T47D (cell line): ENCODE measurements around the gene ZBTB17.

Experiments used
- DNase-seq, 2 experiments: peaks; one replicate each; pipeline versions ENCODE4 v3.0.0 to v3.0.0-alpha.2; 2011 to 2012; ENCODE audit warnings: low read depth in 1 of 2, low spot score in 1 of 2
- JUND ChIP-seq: IDR thresholded peaks from 2 replicates; pipeline ENCODE4 v1.6.1; 2012; ENCODE audit warnings: low read depth
- in situ Hi-C: cut with HindIII; loops from 2 replicates; pipeline ENCODE4 v1.10.0; 2016; ENCODE audit warnings: low sequenced_read_pairs, low pct_unique_long_range_greater_than_20kb

Gene ZBTB17

DNA sequence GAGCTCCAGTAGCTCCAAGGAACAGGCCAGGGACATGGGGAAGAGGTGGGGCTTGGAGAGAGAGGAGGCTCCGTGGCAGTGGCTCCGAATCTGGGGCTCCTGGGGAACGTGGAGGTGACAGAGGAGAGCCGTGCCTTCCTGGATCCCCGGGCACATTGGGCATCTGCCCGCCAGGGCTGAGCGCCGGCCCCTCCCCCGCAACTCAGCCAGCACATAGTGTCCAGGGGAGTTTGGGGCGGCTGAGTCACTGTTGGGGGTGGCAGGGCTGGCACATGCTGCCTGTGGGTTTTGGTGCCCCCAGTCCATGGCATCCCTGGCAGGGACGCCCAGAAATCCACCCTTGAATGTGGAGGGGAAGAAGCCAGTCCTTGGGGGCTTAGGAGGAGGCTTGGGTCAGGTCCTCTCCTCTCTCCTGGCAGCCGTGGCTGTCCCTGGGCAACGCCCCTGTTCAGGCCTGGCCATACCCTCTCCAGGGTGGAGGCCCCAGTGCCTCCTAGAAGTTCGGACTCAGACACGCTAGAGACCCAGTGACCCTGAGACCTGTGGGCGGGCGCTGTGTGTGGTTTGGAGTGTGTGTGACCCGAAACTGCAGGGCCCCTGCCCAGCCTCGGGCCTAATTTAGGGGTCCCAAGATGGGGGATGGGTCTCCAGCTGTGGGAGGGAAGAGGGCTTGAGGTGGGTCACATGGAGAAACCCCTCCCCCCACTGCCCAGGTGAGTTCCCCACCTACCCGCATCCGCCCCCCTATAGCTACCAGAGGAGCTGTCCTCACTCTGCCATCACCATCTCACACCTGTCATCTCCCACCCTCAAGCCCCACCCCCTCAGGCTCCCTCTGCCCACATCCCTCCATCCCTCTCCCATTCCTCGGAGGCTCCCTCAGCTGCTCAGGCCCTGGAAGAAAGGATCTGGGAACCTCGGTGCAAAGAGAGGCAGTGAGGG is 40.3 kb upstream of the ZBTB17 start:
- DNase-seq: no peak
- TF ChIP-seq JUND: no peak
- in situ Hi-C loops: no loop called here

DNA sequence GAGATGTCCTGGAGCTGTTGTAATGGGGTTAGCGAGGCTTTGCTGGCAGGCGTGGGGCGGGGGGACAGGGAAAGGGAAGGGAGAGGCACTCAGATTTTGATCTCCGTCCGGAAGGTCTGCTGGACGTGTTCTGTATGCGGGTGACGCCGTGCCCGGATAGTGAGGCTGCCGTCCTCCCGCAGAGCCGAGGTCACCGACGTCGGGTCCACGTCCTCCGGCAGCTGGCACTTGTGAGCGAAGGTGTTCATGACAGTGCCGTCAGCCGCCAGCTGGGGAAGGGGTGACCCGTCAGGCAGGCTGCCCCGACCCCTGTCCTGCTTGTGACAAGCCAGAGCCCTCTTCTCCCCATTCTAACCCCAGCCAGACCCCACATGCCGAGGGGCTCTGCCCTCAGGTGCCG is 39.6 kb upstream of the ZBTB17 start:
- DNase-seq: no peak
- in situ Hi-C loops: no loop called here
- TF ChIP-seq JUND: no peak

- DNase-seq: no peak
- no peak for TF ChIP-seq JUND
These were observed 38.9 kb upstream of the ZBTB17 start for GRCh38 chr1:16014509-16015482.

GRCh38 chr1:16013908-16014258 is 38.0 kb upstream of the ZBTB17 start:
- in situ Hi-C loops: no loop called here
- TF ChIP-seq JUND: no peak
- no peak for DNase-seq

More at GRCh38 chr1:16014509-16015482, 38.9 kb upstream of the ZBTB17 start:
- in situ Hi-C loops: no loop called here

DNA sequence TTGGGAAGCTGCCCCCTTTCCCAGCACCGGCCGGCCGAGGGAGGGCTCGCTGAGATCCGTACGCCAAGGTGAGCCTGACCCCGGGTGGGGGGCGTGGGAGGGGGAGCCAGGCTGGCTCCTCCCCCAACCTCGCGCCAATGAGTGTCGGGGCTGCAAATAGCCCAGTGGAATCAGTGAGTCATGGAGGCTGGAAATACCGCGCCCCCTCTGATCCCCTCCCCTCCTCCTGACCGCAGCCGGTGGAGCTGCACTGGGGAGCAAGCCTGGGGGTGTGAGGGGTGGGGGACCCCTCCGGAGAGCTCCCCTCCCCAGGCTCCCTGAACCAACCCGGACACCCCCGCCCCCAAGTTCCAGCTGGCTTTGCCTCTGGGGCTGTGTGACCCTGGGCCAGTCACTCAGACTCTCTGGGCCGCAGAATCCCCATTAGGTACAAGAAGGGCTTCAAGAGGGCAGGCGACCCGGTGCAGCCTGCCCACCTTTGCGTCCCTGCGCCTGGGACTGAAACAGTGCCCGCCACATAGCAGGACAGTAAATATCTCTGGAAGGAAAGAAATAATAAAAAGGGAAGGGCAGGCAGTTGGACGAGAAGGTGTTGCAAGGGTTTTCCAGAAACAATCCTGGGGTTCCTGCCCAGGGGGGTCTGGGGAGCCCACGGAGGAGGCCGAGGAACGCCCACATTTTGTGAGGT is 37.5 kb upstream of the ZBTB17 start:
- DNase-seq: no peak
- TF ChIP-seq JUND: no peak
- in situ Hi-C loops: no loop called here

GRCh38 chr1:16012590-16013219 is 36.8 kb upstream of the ZBTB17 start:
- peak in 1 of 2 experiments; percentile 72 for DNase-seq
- TF ChIP-seq JUND: no peak
- in situ Hi-C loops: no loop called here

DNA sequence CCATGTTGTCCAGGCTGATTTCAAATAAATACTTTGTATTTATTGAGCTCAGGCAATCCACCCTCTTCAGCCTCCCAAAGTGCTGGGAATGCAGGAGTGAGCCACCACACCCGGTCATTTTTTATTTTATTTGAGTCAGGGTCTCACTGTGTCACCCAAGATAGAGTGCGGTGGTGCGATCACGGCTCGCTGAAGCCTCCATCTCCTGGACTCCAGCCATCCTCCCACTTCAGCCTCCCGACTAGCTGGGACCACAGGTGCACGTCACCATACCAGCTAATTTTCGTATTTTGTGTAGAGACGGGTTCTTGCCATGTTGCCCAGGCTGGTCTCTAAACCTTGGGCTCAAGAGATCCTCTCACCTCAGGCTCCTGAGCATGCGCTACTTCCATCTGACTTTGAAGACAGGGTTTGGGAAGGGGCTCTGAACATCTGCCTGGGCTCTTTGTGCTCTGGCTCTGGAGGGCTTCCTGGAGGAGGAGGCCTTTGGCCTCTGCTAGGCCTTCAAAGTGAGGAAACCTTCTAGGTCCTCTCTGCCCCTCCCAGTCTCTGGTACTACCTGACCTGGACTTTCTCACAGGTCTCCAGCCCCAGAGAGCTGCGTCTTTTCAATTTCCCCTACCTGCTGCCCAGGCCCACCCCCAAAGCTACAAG is 36.2 kb upstream of the ZBTB17 start:
- in situ Hi-C loops: no loop called here

GRCh38 chr1:16010837-16011236 is 34.9 kb upstream of the ZBTB17 start:
- in situ Hi-C loops: no loop called here
- no peak for TF ChIP-seq JUND
- no peak for DNase-seq

More for the DNA sequence above, 36.2 kb upstream of the ZBTB17 start:
- no peak for TF ChIP-seq JUND
- no peak for DNase-seq

- no peak for TF ChIP-seq JUND
- no peak for DNase-seq
- in situ Hi-C loops: no loop called here
These were observed 33.8 kb upstream of the ZBTB17 start for GRCh38 chr1:16009678-16010077.

DNA sequence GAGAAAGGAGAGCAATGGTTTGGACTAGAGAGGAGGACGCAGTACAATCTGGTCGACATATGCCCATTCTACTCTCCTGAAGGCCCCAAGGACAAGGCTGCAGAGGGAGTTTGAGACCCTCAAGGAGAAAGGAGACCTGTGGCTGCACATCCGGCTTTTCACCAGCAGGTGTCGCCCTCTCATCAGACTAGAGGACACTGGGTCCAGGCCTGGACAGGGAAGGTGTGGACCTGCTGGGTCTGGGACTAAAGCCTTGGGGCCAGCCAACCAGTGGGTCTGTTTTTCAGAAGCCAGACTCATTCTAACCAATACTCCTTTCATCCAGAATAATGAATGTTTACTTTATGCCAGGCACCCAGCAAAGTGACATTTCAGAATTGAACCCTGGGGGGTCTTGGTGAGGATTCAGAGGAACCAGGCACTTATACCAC is 33.1 kb upstream of the ZBTB17 start:
- no peak for TF ChIP-seq JUND
- DNase-seq: peak; percentile 49 to 75
- in situ Hi-C loops: no loop called here

GRCh38 chr1:16007671-16008341 is 31.9 kb upstream of the ZBTB17 start:
- no peak for DNase-seq
- in situ Hi-C loops: no loop called here
- TF ChIP-seq JUND: no peak
